Measurements from ENCODE around the gene ZNF446.
"Not testable (repeated sequence)": the region's sequence is repeated elsewhere in the genome, so short reads cannot be mapped to it uniquely, and the experiment has no call there.

Gene ZNF446

DNA sequence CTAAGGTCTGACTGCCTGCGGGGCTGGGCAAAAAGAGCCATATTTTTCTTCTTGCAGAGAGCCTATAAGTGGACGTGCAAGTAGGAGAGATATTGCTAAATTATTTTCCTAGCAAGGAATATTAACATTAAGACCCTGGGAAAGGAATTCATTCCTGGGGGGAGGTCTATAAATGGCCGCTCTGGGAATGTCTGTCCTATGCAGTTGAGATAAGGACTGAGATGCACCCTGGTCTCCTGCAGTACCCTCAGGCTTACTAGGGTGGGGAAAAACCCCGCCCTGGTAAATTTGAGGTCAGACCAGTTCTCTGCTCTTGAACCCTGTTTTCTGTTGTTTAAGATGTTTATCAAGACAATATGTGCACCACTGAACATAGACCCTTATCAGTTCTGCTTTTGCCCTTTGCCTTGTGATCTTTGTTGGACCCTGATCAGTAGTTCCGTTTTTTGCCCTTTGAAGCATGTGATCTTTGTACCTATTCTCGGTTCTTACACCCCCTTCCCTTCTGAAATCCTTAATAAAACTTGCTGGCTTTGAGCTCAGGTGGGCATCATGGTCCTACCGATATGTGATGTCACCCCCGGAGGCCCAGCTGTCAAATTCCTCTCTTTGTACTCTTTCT lies 31.6 kb downstream of the ZNF446 start:
- not testable (repeated sequence) for DNase-seq

DNA sequence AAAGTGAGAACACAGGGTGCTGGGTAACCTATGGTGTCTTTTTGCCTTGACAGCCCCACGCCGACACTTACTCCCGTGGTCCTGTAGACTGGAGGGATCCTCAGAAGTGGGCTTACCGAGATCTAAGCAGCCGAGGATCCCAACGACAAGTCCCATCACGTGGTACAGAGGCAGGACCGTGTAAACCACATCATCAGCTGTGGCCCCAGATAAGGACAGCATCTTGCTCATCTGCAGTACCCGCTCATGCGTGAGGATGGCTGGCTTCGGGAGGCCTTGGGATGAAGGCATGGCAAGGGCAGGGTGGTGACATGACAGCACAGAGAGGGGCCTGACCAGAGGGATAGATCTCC lies 33.6 kb downstream of the ZNF446 start:
- DNase-seq: no peak

DNA sequence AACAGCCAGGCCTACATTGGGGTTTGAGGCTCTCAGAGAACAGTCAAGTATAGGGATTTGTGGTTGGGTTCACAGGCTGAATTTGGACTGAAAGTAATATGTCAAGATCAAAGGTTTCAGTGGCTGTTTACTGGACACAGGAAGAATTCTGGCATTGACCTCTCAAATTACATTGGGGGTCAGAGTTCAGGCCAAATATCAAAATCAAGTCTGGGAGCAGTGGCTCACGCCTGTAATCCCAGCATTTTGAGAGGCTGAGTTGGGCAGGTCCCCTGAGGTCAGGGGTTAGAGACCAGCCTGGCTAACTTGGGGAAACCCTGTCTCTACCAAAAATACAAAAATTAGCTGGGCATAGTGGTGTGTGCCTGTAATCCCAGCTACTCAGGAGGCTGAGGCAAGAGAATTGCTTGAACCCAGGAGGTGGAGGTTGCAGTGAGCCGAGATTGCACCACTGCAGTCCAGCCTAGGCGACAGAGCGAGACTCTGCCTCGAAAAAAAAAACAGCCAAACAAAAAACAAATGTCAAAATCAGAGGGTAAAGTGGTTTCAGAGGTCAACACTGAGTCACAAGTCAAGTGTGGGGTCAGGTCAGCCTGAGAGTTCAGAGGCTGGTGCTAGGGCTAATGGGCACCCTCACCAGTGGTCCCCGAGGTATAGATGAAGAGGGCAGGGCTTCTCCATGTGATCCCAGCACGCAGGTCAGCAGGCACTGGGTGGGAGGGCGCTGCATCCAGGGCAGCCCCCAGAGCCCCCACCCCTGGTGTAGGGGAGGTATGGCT lies 34.1 kb downstream of the ZNF446 start:
- DNase-seq: no peak

DNA sequence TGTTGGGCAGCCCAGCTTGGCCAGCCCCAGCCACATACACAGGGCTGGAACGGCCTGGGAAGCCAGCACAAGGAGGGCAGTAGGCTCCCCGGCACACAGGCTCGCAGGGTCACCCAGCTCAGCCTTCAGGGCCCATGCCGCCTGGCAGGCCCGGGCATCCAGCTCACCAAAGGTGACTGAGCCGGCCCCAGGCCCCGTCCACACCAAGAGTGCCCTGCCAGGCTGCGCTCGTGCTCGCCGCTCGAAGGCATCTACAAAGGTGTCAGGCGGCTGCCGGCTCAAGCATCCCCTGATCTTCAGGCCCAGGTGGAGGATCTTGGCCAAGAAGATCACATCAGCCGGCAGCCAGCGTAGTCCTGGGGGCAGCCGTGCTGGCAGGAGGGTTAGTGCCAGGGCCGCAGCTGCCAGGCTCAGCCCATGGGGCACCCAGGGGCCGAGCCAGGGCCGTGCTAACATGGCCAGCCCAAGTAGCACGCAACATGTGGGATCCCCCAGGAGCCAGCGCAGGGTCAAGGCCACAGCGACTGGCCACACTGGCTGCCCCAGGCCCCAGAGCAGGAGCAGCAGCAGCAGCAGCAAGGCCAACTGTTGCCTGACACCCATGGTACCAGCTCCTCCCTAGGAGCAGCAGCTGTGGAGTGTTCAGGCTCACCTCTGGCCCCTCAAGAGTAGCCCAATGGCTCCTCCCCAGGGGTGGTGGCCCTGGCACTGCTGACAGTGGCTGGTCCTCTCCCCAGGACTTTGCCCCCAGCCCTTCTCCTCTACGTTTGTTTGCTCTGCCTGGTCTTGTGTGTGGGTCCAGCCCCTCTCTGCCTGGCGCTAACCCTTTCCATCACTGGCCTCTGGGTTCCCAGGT lies 35.4 kb downstream of the ZNF446 start, which contains the start of gene SLC27A5:
TSS of gene SLC27A5 (minus strand) at position 640 of the 856 bp plus-strand sequence. CDS start at position 603, 37 bp downstream.
- no peak for DNase-seq

GRCh38 chr19:58513213-58513693 lies 37.1 kb downstream of the ZNF446 start:
- DNase-seq: no peak

GRCh38 chr19:58513694-58514563 lies 37.8 kb downstream of the ZNF446 start:
- peak; percentile 88 for DNase-seq

GRCh38 chr19:58514564-58515022 lies 38.4 kb downstream of the ZNF446 start:
- DNase-seq: no peak

GRCh38 chr19:58515259-58515658 lies 39.1 kb downstream of the ZNF446 start:
- no peak for DNase-seq

DNA sequence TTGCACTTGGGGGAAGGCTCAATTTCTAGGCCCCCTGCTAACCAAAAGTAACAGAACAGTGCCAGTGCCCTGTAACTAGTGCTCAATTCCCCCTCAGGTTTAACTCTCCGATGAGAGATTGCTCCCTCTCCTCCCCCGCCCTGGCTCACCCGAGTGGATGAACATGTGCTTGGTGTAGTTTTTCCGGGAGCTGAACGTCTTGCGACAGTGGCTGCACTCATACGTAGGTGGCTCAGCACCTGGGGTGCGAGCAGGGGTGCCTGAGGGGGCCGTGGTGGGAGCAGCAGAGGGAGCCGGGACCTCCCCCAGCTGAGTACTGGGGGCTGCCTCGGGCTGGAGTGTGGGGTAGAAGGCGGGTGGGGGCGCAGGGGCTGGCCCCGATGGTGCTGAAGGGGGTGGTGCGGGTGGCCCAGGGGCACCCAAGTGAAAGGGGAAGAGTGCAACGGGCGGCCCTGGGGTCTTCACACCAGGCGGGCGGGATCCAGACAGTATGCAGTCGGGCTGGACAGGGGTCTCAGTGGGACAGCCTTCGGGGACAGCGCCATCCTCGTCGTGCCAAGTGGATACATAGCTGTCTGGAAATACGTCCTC lies 40.2 kb downstream of the ZNF446 start:
- no peak for DNase-seq

GRCh38 chr19:58516964-58517833 lies 41.0 kb downstream of the ZNF446 start:
- DNase-seq: no peak

DNA sequence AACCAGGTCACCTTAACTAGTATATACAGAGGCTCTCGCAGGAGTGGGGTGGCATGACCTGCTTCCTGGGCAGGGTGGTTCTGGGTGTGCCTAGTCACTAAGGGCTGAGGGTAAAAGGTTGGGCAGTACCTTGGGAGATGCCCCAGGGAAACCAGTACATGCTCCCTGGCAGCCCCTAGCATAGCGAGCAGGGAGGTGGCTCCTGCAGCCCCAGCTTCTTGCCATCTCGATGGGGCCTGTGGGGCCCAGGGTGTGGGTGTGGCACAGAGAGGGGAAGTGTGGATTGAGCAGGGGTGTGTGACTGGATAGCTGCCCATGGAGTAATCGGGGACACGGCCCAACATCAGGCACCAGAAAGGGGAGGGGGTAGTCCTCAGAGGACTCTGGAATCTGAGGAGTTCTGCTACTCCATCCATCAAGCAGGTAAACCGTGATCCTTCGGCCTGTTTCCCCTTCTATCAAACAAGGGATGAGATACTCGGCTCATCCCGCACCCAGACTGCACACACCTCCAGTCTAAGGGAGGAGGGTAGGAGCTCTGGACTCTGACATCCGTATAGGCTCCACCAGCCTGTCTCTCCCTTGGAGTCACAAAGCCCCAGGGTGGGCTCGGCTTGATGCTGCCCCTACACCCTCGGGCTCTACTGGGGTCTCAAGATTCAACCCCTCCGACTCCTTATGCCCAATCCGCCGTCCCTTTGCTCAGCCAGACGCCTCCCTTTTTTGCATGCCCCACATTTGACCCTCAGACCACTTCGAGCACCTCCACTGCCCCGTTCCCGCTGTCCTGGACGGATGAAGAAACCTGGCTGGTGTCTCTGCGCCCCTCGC lies 42.3 kb downstream of the ZNF446 start:
- DNase-seq: no peak

DNA sequence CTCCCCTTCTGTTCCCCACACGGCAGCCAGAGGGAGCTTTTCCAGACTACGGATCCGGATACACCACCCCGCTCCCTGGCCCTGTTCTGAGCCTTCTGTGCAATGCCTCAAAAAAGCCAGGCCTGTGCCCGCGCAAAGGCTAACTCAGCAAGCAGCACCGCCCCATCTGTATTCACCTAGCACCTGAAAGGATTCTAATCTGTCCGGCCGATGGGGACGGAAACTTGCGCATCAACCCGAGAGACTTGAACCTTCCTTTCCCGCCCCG lies 42.9 kb downstream of the ZNF446 start:
- DNase-seq: peak; percentile 84

DNA sequence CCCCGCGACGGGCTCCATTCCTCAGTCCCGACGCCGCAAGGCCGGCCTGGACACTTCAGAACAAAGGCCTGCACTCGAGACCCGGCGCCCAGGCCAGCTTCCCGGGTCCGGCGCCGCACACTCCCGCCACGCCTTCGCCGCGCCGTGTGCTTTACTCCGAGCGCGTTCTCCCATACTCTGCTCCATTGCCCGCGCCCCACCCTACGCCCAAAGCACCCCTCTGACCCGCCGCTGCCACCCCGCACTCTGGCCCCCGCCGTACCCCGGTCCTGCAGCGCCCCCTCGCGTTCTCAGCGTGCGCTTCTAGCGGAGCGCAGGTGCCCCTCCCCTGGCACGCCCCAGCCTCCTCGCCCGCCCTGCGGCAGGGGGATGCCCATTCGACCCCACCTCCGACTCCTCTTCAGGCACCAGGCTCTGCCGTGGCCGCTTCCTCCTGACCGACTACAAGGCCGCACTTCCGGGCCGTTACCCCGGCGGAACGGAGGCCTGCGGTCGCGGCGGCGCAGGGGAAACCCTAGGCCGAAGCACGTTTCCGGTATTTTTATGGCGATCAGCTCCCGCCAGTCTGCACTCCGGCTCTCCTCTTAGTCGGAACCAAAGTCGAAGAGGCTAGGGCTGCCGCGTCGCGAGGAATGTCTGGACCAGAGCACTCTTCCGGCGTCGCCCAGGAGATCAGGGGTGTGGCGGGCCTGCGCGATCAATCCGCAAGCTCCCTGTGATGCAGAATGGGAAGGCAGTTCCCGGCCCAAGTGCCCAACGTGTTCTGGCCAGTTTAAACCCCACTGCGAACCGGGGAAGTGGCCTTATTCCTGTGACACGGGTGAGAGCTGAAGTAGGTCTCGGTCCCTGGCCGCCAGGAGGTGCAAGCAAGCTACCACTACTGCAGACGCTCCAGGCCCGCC lies 43.5 kb downstream of the ZNF446 start, which contains the start of gene ZBTB45:
TSS of gene ZBTB45 (minus strand) at position 456 of the 902 bp plus-strand sequence. CDS start 2,137 bp downstream, outside the sequence.
- peak; percentile 98 for DNase-seq

- DNase-seq: no peak
Measured at GRCh38 chr19:58520257-58520599, 44.1 kb downstream of the ZNF446 start.

DNA sequence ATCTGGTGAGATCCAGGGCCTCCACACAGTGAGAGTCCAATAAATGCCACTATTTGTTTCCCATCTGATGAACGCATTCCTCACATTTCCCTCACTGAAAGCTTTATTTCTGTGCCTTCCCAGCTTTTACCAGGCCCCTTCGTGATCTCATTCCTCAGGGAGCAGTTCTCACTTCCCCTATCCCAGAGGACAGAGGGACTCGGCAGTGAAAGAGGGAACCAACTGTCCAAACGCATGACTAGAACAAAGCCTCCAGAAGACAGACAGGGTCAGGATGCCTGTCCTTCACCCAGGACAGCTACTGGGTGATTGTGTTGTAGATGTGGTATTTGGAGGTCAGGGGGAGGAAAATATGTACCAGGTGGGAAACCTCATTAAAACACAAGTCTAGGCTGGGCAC lies 45.5 kb downstream of the ZNF446 start:
- no peak for DNase-seq

DNA sequence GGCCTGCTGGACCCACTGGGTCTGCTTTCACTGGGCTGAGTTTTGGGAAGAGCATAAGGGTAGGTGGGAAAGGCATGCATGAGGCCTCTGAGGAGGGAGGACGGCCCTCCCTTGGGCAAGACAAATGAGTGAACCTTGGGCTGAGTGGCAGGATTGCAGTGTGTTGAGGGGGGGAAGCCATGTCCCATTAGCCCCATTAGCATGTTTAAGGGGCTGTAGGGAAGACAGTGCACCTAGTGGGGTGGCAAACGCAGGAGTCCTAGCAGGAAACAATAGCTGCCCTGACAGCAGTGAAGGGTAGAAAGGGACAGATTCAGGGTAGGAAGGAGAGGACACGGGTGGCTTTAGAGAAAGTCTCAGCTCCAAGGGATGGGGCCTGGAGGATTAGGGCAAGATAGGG lies 46.6 kb downstream of the ZNF446 start:
- no peak for DNase-seq

DNA sequence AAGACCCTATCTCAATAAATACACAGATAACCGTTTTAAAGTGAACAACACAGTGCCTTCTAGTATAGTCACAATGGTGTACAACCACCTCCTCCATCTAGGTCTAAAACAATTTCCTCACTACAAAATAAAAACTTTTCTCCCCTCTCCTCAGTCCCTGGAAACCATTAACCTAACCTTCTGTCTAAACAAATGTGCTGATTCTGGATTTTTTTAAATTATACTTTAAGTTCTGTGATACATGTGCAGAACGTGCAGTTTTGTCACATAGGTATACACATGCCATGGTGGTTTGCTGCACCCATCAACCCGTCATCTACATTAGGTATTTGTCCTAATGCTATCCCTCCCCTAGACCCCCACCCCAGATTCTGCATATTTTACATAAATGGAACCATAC lies 53.3 kb downstream of the ZNF446 start:
- DNase-seq: no peak
